ENCODE data around the gene NLRC5.

NLRC5 gene

GRCh38 chr16:57083485-57084126, 94.2 kb downstream of the NLRC5 start:
- H3K9me2 ChIP-seq (replicated peaks; ENCODE audit: insufficient read depth, low read length) = no peaks in the 10 kb centered on the region
- H2AFZ ChIP-seq (ENCODE audit: low read depth, low read length, severe bottlenecking) = no peak overlapping the region
- H3F3A ChIP-seq (ENCODE audit: insufficient read depth) = no peaks in the 10 kb centered on the region
- no peak overlapping the region for H3K4me3 ChIP-seq (ENCODE audit: insufficient read depth, low read length, poor library complexity, severe bottlenecking)
- H3K9me3 ChIP-seq (ENCODE audit: insufficient read depth, low read length) = no peaks in the 10 kb centered on the region
- H3K4me2 ChIP-seq (ENCODE audit: low read depth, low read length, poor library complexity, severe bottlenecking) = no peak overlapping the region
- no peaks in the 10 kb centered on the region for H3K27me3 ChIP-seq (ENCODE audit: low read length)
- no peak overlapping the region for H3K9ac ChIP-seq (ENCODE audit: low read length)
- H4K20me1 ChIP-seq (ENCODE audit: low read depth, low read length) = no peaks in the 10 kb centered on the region
- TF ChIP-seq CTCF (IDR thresholded peaks at IDR 0.05; ENCODE audit: insufficient read depth, low read length, poor library complexity, severe bottlenecking) = no peak
- TF ChIP-seq EZH2phosphoT487 (conservative IDR thresholded peaks at IDR 0.05; ENCODE audit: low read length) = no peak
- no peaks in the 10 kb centered on the region for H3K36me3 ChIP-seq (ENCODE audit: low read length)
- H3K79me2 ChIP-seq (ENCODE audit: insufficient read depth, low read length) = no peaks in the 10 kb centered on the region
- no peak overlapping the region for H3K27ac ChIP-seq (ENCODE audit: low read depth, low read length)

- H3K4me2 ChIP-seq (ENCODE audit: low read depth, low read length, poor library complexity, severe bottlenecking) = no peak overlapping the region
- H3K4me3 ChIP-seq (ENCODE audit: insufficient read depth, low read length, poor library complexity, severe bottlenecking) = no peak overlapping the region
- no peaks in the 10 kb centered on the region for H3K36me3 ChIP-seq (ENCODE audit: low read length)
- no peak overlapping the region for H3K27ac ChIP-seq (ENCODE audit: low read depth, low read length)
- H3K79me2 ChIP-seq (ENCODE audit: insufficient read depth, low read length) = no peaks in the 10 kb centered on the region
- TF ChIP-seq CTCF (IDR thresholded peaks at IDR 0.05; ENCODE audit: insufficient read depth, low read length, poor library complexity, severe bottlenecking) (peak; percentile 97), EZH2phosphoT487 (conservative IDR thresholded peaks at IDR 0.05; ENCODE audit: low read length) (no peak)
- H4K20me1 ChIP-seq (ENCODE audit: low read depth, low read length) = no peaks in the 10 kb centered on the region
- no peaks in the 10 kb centered on the region for H3K27me3 ChIP-seq (ENCODE audit: low read length)
- H3K9me2 ChIP-seq (replicated peaks; ENCODE audit: insufficient read depth, low read length) = no peaks in the 10 kb centered on the region
- no peak overlapping the region for H3K9ac ChIP-seq (ENCODE audit: low read length)
- H3F3A ChIP-seq (ENCODE audit: insufficient read depth) = no peaks in the 10 kb centered on the region
- H3K9me3 ChIP-seq (ENCODE audit: insufficient read depth, low read length) = no peaks in the 10 kb centered on the region
- H2AFZ ChIP-seq (ENCODE audit: low read depth, low read length, severe bottlenecking) = peak overlapping the region; percentile 29
These were observed 95.0 kb downstream of the NLRC5 start for GRCh38 chr16:57084257-57084770.

GRCh38 chr16:57084996-57085395, 95.6 kb downstream of the NLRC5 start:
- no peak for TF ChIP-seq EZH2phosphoT487 (conservative IDR thresholded peaks at IDR 0.05; ENCODE audit: low read length)
- no peak for TF ChIP-seq CTCF (IDR thresholded peaks at IDR 0.05; ENCODE audit: insufficient read depth, low read length, poor library complexity, severe bottlenecking)

More at GRCh38 chr16:57084996-57085395, 95.6 kb downstream of the NLRC5 start:
- H3K4me3 ChIP-seq (ENCODE audit: insufficient read depth, low read length, poor library complexity, severe bottlenecking) = no peak overlapping the region
- no peaks in the 10 kb centered on the region for H3K9me2 ChIP-seq (replicated peaks; ENCODE audit: insufficient read depth, low read length)
- no peaks in the 10 kb centered on the region for H3K27me3 ChIP-seq (ENCODE audit: low read length)
- no peaks in the 10 kb centered on the region for H4K20me1 ChIP-seq (ENCODE audit: low read depth, low read length)
- H3F3A ChIP-seq (ENCODE audit: insufficient read depth) = no peaks in the 10 kb centered on the region
- no peaks in the 10 kb centered on the region for H3K79me2 ChIP-seq (ENCODE audit: insufficient read depth, low read length)
- no peaks in the 10 kb centered on the region for H3K9me3 ChIP-seq (ENCODE audit: insufficient read depth, low read length)
- H2AFZ ChIP-seq (ENCODE audit: low read depth, low read length, severe bottlenecking) = no peak overlapping the region
- no peak overlapping the region for H3K4me2 ChIP-seq (ENCODE audit: low read depth, low read length, poor library complexity, severe bottlenecking)
- H3K9ac ChIP-seq (ENCODE audit: low read length) = no peak overlapping the region
- no peak overlapping the region for H3K27ac ChIP-seq (ENCODE audit: low read depth, low read length)
- H3K36me3 ChIP-seq (ENCODE audit: low read length) = no peaks in the 10 kb centered on the region
